GM12865 (cell line): Measurements from ENCODE around the gene VWA5A.
A peak's percentile ranks its signal among the peaks of the same experiment; 100 is the strongest.

Source experiments
- DNase-seq: peaks from one replicate; pipeline ENCODE4 v3.0.0; 2010; ENCODE audit warnings: low read depth
- H3K4me3 ChIP-seq: 2 replicates; pipeline ENCODE4 v1.5.1; 2011; ENCODE audit warnings: mild to moderate bottlenecking, low read depth, low read length, control low read depth
- TF ChIP-seq, protein P1 (sequence below): IDR thresholded peaks from 2 replicates; pipeline ENCODE4 v1.5.1; 2011; ENCODE audit warnings: low read length, control low read depth, low read depth, inconsistent platforms; ENCODE audit not compliant: insufficient read depth; ENCODE audit errors: missing control alignments

Gene VWA5A

DNA sequence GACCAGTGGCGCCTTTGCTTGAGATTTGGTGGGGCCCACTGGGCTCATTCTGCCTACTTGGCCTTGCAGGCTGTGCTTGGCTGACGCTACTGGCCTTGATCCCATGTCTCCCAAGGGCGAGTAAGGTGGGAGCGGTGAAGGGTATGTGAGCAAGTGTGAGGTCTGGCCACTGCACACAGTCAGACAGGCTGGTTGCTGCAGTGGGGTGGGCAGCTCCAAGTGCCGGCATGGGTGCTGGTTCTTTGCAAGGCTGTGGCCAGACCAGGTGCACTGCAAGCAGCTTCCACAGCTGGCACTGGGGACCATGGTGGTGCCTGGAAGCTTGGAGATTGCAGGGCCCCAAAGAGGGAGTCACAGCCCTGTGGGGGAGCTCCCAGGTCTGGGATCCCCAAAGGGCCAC is 40.7 kb upstream of the VWA5A start:
- no peak for DNase-seq
- H3K4me3 ChIP-seq = no peak overlapping the region
- TF ChIP-seq, protein P1, sequence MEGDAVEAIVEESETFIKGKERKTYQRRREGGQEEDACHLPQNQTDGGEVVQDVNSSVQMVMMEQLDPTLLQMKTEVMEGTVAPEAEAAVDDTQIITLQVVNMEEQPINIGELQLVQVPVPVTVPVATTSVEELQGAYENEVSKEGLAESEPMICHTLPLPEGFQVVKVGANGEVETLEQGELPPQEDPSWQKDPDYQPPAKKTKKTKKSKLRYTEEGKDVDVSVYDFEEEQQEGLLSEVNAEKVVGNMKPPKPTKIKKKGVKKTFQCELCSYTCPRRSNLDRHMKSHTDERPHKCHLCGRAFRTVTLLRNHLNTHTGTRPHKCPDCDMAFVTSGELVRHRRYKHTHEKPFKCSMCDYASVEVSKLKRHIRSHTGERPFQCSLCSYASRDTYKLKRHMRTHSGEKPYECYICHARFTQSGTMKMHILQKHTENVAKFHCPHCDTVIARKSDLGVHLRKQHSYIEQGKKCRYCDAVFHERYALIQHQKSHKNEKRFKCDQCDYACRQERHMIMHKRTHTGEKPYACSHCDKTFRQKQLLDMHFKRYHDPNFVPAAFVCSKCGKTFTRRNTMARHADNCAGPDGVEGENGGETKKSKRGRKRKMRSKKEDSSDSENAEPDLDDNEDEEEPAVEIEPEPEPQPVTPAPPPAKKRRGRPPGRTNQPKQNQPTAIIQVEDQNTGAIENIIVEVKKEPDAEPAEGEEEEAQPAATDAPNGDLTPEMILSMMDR = no peak

DNA sequence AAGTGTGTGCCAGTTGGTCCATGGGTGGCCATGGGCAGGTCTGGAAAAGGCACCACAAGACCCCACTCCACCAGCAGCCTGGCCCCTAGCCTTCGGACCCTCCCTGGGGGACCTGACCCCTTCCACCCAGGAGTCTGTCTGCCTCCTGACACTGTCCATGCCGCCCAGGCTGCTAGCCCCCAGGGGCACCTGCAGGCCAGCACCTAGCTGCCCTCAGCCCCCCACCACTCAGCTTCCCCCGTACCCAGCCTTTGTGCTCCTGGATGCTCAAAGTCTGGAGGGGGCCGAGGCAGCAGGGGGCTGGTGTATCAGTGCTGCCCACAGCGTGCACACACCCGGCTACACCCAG is 39.8 kb upstream of the VWA5A start:
- TF ChIP-seq, protein P1 = no peak
- no peak for DNase-seq
- H3K4me3 ChIP-seq = no peak overlapping the region

DNA sequence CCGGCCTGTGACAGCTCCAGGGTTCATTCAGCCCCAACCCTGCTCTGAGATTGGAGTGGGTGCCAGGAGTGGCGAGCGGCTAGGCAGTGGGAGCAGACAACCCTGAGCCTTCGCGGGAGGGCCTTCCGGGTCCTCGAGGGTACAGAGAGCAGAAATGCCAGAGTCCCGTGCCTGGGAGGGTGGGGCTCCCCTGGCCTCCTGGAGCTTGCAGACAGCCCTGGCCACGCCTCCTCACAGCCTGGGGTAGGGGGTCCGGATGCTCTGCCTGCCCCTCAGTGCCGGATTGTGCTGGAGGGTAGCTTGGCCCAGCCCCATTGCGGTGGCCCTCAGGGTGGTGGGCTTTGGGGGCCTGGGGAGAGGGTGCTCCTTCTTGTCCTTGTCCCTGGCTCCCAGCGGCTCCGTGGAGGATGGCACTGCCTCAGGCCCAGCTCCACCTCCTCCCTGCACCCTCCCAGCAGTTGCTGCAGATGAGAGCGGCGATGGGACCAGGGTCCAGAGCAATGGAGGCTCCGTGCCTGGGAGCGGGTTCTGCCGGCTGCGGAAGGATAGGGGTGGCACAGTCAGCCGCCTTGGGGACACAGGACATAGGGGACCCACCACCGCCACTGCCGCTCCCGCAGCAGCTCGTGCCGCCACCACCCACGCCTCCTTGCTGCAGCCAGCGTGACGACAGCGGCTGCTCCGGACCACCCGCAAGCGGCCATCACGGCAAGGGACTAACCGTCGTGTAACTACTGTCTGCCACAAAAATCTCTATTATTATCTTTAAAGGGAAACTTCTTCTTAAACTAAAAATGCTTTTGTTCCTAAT is 39.2 kb upstream of the VWA5A start:
- peak overlapping the region; percentile 41 for H3K4me3 ChIP-seq
- DNase-seq = peak; percentile 52
- TF ChIP-seq, protein P1 = no peak

DNA sequence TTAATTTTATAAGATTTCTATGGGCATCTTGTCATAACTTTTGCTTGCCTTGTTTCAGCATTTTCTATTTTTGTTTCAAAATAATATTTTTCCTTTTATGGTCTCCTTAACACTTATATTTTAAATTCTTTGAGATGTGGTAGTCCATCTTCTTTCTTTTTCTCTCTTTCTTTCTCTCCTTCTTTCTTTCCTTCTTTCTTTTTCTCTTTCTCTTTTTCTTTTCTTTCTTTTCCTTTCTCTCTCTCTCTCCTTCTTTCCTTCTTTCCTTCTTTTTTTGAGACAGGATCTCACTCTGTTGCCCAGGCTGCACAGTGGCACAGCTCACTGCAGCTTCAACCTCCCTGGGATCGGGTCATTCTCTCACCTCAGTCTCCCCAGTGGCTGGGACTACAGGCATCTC is 38.0 kb upstream of the VWA5A start:
- DNase-seq = no peak
- TF ChIP-seq, protein P1 = no peak
- no peak overlapping the region for H3K4me3 ChIP-seq

DNA sequence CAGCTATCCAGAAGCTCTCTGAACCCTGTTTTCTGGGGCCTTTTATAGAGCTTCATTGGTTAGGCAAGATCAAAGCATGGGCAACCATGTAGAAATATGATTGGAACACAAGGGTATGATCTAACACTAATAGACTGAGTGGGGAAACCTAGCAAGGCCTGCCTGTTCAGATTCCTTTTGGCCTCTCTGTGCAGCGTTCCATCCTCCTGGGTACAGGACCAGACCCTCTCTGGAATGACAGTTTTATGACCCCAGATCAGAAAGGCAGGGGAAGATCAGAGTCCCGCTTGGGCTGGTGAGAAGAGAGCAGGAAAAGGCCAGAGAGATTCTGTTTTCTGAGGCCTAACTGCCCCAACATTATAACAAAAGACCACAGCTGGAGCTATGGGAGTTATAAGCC is 36.7 kb upstream of the VWA5A start:
- DNase-seq = no peak
- TF ChIP-seq, protein P1 = no peak
- H3K4me3 ChIP-seq = no peak overlapping the region

DNA sequence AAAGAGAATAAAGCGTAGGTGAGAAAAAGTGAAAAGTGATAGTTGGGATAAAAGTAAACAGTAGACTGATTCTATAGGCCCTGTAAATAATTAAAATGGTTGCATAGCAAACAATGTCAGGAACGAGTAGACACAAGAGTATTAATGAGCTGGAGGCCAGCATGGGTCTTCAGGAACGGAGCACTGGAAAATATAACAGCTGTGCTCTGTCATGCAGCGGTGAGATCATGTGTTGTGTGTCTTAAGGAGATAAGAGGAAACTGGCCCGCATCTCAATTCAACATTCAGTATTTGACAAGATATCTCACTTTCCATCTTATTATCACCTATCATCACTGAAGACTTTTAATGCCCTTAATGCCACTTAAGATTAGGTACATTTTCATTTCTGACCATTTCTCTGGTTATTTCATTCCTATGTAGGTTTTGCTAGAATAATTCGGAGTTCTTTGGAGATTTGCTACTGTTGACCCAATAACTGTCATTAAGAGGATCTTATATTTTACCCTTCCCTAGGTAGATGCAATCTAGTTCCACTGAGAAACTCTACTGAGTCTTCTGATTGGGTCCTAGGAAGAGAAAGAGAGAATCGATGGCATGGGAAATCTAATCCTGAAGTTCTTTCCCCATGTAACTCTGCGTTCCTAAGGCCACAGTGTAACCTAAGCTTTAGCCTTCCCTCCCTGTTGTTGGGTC is 35.5 kb upstream of the VWA5A start:
- H3K4me3 ChIP-seq = no peak overlapping the region
- DNase-seq = no peak
- TF ChIP-seq, protein P1 = no peak
